Endothelial cell of coronary artery (primary cell): ENCODE data around the gene XAGE1B. TPM values are rescaled to one million over a fixed set of nuclear protein-coding genes. Genes with fewer than 3 reads are reported as not detected.

ENCODE experiments used
- total RNA-seq: library from RNA; depleted of rRNA; stranded (reverse); fragments of >200 nt; gene quantifications from 2 replicates; pipeline ENCODE4 v1.2.3, GENCODE V29; 2014

XAGE1B gene
- total RNA-seq: not detected in 2 replicates

DNA sequence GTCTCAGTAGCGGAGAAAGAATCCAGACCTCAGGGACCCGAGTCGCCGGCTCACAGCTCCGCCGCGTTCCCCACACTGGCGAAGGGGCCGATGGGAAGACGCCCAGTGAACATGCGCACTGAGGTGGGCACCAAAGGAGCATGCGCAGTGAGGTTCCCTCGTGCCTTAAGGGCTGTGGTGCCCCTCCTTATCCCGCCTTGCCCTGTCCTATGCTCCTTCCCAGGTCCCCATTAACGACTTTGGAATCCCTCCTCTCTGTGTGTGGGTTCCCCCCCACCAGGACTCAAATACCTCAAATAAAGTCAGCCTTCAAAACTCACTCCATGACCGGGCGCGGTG is at the start of gene XAGE1B:
XAGE1B (minus strand) TSS at position 77 of the 339 bp plus-strand sequence. CDS start 1,536 bp downstream, outside the sequence.

DNA sequence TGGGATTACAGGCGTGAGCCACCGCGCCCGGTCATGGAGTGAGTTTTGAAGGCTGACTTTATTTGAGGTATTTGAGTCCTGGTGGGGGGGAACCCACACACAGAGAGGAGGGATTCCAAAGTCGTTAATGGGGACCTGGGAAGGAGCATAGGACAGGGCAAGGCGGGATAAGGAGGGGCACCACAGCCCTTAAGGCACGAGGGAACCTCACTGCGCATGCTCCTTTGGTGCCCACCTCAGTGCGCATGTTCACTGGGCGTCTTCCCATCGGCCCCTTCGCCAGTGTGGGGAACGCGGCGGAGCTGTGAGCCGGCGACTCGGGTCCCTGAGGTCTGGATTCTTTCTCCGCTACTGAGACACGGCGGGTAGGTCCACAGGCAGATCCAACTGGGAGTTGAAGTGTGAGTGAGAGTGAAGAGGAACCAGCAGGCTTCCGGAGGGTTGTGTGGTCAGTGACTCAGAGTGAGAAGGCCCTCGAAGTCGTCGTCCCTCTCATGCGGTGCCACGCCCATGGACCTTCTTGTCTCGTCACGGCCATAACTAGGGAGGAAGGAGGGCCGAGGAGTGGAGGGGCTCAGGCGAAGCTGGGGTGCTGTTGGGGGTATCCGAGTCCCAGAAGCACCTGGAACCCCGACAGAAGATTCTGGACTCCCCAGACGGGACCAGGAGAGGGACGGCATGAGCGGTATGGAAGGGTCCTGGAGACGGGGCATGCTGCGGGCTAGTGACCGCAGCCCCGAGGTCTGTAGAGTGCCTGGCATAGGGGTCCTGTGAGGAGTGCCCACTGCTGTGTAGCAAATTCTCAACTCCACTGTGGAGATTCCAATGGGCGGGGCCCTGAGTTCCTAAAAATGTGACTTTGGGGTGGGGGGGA is 21.1 kb downstream of the XAGE1B start, which contains the start of gene XAGE1A:
XAGE1A (plus strand) TSS at position 264 of the 874 bp plus-strand sequence. CDS start 1,554 bp downstream, outside the sequence.

Other genes with a start within 250 kb of the XAGE1B start
- gene XAGE2, start 148.0 kb downstream of the XAGE1B start, total RNA-seq: not detected in 2 replicates
- gene XAGE1A, start 21.3 kb downstream of the XAGE1B start, total RNA-seq: not detected in 2 replicates
- not detected in 2 replicates for gene SSX7, start 137.8 kb upstream of the XAGE1B start, total RNA-seq
- not detected in 2 replicates for gene SSX2, start 190.1 kb upstream of the XAGE1B start, total RNA-seq
- gene SSX2B, start 234.2 kb upstream of the XAGE1B start, total RNA-seq: not detected in 2 replicates